ENCODE results near the gene NFE2L1.
"Not testable (repeated sequence)": the region's sequence is repeated elsewhere in the genome, so short reads cannot be mapped to it uniquely, and the experiment has no call there.

The NFE2L1 gene

GRCh38 chr17:48024149-48025039, 23.8 kb upstream of the NFE2L1 start:
- peak; percentile 16 to 59 for DNase-seq

DNA sequence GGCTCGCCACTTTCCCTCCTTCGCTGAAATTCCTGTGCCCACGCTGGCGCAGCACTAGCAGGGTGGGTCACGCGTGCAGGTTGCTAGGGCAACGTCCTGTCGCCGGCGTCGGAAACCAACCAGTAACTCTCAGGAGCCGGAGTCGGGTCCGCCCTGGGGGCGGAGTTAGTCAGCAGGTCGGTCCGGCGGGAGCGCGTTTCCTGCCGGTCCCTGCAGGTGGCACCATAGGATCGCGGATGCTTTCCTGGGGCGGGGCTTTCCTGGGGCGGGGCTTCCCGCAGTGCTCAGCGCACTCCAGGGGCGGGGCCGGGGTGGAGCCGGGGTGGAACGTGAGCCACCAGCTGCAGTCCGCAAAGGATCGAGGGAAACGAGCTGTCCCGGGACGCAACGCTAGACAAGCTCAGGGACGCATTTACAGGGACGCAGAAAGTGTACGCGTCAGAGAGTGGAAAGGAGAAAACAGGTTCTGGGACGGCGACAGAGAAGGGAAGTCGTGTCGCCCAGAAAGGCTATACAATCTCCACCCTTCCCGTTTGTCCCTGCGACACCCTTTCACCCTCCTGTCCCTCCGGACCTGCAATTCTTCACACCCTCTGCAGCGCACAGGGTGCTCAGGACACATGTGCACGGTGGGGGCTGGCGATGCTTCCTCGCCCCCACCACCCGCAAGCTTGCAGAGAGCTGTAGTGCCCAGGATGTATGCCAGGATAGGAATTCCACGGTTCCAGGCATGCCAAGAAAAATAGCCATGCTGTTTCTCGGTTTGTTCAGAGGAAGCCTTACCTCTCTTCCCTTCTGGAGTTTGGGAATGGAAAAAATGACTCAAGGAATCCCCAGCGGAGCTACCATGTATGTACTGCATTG, 22.9 kb upstream of the NFE2L1 start:
- DNase-seq: peak; percentile 97 to 98

DNA sequence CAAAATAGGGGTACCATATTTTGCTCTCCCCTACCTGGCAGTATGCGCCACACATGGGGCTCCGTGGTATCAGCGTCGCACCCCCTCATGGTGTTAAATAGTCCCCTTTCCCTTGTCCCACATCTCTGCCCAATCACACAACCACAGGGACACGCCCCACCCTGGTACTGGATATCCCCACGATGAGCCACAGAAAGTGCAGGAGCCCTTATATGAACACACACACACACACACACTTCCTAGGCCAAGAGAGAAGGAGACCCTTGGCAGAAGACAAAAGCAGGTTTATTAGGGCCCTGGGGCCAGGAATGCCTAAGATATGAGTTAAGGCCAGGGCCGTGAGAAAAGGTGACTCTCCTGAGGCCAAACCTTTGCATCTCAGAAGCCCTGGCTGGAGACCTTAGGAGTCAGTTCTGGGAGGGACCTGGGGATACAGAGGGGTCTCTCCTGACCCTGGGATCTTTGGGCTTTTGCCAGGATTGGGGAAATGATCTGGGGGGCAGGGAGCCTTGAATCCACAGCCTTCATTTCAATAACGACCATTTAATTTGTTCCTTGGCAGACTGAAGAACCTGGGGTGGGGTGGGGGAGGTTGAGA, 22.2 kb upstream of the NFE2L1 start:
- no peak for DNase-seq

- peak; percentile 73 to 75 for DNase-seq
Observed at GRCh38 chr17:48026502-48027321, 21.4 kb upstream of the NFE2L1 start.

- DNase-seq: no peak
Observed at GRCh38 chr17:48027322-48027981, 20.7 kb upstream of the NFE2L1 start.

DNA sequence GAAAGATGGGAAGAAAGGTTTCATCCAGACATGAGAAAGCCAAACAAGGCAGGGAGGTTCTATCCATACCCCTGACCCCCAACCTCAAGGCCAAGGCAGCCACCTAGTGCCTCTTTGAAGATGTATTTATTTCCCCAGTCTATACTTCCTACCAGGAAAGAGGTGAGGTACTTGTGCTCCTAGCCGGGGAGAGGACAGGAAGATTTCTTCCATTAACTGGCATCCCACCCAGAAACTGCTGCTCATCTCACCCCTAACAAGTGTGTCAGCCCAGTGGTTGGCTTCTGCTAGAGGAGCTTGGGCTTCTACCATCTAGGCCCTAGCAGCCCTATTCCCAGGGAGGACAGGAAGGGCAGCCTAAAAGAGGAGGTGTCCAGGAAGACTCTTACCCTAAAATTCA, 19.4 kb upstream of the NFE2L1 start:
- no peak for DNase-seq

DNA sequence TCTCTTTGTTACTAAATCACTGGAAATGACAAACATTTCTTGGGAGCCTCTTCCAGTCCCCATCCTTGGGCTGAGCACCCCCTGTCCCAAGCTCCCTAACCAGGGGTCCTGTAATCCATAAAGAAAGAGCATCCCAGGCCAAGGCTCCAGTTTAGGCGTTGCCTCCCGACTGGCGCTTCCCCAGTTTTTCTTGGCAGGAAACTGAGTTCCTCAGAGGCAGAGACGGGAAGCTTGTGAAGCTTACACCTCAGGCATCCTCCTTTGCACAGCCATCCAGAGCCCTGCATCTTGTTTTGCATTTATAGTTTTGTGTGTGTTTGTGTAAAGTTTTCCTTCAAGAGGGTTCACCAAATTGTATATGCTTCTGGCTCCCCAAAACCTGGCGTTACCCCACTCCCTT, 17.6 kb upstream of the NFE2L1 start:
- DNase-seq: no peak

GRCh38 chr17:48031966-48032365, 16.2 kb upstream of the NFE2L1 start:
- no peak for DNase-seq

GRCh38 chr17:48034734-48035133, 13.4 kb upstream of the NFE2L1 start:
- DNase-seq: not testable (repeated sequence)

DNA sequence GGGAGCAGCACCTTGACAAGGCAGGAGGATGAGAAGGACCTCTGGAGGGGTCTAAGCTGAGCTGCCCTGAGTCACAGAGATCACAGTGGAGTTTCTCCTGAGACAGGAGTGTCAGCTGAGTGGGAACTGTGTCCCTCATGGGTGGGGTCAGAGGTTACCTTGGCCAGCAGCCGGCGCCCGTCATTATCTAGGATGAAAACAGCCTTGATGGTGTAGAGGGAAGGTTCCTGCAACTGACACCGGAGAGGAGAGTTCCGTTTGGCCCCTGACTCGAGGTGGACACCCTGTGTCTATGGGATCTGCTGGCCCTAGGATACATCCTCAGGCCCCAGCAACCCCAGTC, 11.5 kb upstream of the NFE2L1 start:
- DNase-seq: no peak

DNA sequence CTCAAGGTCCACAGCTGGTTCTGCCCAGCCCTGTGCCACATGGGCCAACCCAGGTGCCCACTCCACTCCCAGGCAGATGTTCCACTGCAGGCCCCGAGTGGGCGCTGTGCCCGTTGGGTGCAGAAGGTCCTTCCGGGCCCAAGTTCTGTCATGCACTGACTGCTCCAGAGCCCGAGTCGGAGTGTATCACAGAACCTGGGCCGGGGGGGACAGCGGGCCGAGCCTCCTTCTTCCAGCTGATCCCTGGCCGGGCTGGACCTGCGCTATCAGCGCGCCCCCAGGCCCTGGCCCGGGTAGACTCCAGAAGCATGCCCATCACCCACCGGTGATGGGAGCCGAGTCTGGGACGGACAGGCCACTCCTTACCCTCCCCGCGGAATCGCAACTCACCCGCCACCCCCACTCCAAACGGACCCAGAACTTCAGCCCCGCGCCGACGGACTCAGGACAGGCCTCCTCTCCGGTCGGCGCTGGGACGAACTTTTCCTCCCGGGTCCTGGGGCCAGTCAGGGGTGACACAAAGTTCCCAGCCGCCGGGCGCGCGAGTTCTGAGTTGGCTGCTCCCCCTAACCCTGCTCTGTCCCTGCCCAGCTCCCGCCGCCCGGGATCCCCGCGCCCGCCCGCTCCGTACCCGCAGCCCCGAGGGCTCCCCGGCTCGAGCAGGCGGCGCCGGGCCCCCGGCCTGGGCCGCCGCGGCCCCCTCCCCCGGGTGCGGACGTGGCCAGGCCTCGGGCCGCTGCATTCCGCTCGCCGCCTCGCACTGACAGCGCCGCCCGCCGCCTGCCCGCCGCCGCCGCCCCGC, 10.9 kb upstream of the NFE2L1 start, which contains the start of gene COPZ2:
Gene COPZ2 (minus strand): TSS at position 762 of the 802 bp plus-strand sequence. CDS start 20 bp downstream, at position 742.
- peak; percentile 66 to 72 for DNase-seq

DNA sequence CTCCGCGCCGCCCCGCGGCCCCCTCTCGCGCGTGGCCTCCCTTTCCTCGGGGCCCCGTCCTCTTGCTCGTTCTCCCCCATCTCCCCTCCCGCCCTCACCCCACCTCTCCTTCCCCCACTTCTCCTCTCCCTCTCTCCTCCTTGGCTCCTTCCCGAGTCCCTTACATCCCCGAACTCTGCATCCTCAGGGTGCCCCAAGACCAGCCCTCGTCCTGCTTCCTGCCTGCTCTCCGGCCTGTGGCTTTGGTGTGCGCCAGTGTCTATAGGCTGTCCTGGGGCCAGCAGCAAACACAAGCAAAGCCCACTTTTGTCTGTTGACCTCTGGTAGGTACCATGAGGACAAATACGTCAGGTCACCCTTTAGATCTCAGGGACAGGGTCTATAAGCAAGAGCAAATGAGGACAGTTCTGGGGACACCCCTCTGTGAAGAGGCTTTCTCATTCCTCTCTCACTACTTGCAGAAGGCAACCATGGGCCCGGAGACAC, 10.3 kb upstream of the NFE2L1 start:
- DNase-seq: no peak

DNA sequence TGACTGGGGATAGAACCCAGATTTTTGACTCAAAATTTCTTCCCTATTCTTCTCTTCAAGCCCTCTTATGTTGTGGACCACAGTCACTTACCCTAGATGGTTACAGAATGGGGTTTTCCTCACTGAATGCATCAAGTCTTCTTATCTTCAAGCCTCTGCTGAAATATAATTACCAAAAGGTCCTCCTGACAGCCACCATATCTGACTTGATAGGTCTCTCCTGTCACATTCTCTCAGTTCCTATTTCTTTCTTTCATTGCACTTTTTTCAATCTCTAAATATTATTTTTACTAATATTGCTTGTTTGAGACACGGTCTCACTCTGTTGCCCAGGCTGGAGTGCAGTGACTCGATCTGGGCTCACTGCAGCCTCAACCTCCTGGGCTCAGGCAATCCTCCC, 9.5 kb upstream of the NFE2L1 start:
- no peak for DNase-seq

DNA sequence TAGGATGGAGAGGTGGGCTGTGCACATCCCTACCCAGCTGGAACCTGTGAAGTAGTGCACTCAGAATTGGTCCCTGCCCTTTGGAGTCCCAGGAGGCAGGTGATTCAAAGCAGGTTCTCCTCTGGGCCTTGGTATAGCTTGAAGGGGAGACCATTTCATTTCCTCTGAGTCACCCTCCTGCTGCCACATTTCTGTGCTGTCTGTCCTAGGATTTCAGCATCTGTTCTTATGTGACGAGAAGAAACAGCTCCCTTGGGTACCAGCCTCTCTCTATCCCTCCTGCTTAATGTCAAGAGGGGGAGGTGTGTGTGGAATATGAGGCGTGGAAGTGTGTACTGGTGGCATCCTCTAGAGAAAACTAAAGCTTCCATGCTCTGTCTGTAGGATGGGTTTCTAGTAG, 5.0 kb upstream of the NFE2L1 start:
- DNase-seq: no peak

DNA sequence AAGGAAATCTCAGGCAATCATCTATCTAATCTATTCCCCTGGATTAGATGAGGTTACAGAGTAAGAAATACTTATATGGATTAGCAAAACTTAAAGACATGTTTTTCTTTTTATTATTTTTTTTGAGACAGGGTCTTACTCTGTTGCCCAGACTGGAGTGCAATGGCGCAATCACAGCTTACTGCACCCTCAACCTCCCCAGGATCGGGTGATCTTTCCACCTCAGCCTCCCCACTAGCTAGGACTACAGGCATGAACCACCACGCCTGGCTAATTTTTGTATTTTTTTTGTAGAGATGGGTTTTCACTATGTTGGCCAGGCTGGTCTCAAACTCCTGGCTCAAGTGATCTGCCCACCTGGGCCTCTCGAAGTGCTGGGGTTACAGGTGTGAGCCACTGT, 3.3 kb upstream of the NFE2L1 start:
- DNase-seq: no peak

DNA sequence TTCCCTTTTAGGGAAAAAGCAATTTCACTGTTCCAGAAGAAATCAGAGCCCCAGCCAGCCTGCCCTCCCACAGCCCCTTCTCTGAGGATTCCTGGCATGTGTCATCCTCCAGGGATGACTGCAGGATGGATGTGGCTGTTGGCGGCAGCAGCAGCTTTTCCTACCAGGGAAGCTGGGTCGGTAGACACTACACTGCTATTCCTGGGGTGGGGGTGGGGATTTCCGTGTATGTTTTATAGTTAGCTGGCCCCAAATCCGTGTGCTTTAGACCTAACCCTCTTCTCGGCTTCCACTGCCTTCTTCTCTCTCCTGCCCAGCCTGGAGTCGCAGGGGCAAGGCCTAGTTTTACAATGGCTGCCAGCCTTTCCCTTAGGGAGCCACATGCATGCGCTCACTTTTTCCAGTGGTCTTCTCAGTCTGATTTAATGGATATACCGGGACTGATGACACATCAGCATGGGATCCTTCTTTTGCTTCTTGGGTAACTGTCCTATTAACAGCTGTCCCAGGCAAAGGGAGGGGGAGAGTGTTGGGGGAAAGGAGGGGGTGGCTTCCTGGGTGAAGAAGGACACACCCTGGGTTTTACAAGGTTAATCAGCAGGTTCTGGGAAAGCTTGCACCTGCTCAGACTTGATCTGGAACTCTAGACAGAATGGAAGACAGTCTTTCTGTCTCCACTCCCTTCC, 2.7 kb upstream of the NFE2L1 start:
- no peak for DNase-seq

GRCh38 chr17:48046296-48046695, 1.9 kb upstream of the NFE2L1 start:
- no peak for DNase-seq

DNA sequence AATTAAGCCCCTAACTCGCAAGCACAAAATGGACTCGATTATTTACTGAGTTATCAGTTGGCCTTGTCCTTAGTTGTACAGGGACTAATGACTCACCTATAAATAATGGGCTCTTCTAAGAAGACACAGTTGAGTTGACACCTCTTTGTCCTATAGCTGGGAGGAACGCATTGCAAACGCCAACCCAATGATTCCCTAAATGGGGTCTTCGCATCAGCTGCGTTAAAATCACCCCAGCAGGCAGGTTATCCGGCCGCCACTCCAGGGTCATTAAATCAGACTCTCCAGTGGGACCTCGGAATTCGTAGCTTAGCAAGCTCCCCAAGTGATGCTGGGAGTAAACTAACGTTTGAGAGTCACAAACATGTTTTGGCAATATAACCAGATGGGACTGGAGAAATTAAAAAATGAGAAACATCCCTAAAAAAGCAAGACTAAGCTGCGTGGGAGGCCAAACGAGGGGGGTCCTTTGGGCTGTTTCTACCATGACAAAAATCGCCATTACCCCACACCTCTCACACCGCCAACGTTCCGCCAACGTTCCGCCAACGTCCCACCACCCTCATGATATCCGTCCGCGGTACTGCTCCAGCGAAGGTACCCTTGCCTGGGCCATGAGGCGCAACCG, 932 bp upstream of the NFE2L1 start:
- no peak for DNase-seq

DNA sequence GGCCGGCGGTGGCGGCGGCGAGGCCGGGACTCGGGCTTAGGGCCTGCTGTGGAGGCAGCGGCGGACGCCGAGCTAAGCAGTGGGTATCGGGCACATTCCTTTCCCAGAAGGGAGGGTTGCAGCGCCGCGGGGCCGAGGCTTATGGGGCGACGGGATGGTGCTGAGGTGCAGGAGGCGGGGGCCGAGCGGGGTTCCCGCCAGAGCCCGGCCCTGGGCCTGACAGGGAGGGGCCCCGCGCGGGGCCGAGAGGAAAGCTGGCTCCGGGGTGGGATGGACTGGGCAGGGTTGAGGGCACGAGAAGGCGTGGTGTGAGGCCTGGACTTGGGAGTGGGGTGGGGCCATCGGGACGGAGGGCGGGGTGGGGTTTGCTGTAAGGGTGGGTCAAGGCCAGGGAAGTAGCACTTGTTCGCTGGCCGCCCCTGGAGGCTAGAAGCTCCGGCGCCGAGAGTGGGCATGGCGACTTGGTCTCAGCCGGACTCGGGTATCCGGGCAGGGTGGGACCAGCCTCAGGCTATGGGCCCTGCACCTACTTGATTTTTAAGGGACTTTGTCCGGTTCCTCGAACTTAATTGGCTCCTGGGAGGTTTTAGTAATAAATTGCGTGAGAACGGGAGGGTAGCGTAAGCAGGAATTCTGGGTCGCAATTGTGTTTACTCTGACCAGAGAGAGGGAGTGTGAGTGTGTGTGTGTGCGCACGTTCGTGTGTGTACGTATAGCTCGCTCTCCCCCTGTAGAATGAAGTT, 396 bp downstream of the NFE2L1 start:
- DNase-seq: peak; percentile 24 to 37
